ENCODE results near the gene CXCR6.
A peak's percentile ranks its signal among the peaks of the same experiment; 100 is the strongest.

The CXCR6 gene

GRCh38 chr3:45922950-45923590, 20.2 kb upstream of the CXCR6 start:
- DNase-seq = no peak

GRCh38 chr3:45923755-45924154, 19.5 kb upstream of the CXCR6 start:
- DNase-seq = no peak

- no peak for DNase-seq
Measured at GRCh38 chr3:45927881-45928280, 15.4 kb upstream of the CXCR6 start.

GRCh38 chr3:45929042-45929679, 14.1 kb upstream of the CXCR6 start:
- DNase-seq = peak; percentile 36

GRCh38 chr3:45931496-45931895, 11.8 kb upstream of the CXCR6 start:
- no peak for DNase-seq

GRCh38 chr3:45932112-45932511, 11.2 kb upstream of the CXCR6 start:
- DNase-seq = no peak

GRCh38 chr3:45933591-45933990, 9.7 kb upstream of the CXCR6 start:
- no peak for DNase-seq

- DNase-seq = no peak
Measured at GRCh38 chr3:45936261-45936660, 7.0 kb upstream of the CXCR6 start.

GRCh38 chr3:45937206-45938042, 5.8 kb upstream of the CXCR6 start:
- no peak for DNase-seq

- DNase-seq = no peak
Measured at GRCh38 chr3:45938043-45938435, 5.2 kb upstream of the CXCR6 start.

- DNase-seq = peak; percentile 83
Measured at GRCh38 chr3:45938864-45939263, 4.4 kb upstream of the CXCR6 start.

GRCh38 chr3:45939341-45939771, 3.9 kb upstream of the CXCR6 start:
- no peak for DNase-seq

- DNase-seq = no peak
Measured at GRCh38 chr3:45940004-45940780, 3.1 kb upstream of the CXCR6 start.

GRCh38 chr3:45940781-45941365, 2.4 kb upstream of the CXCR6 start:
- no peak for DNase-seq

GRCh38 chr3:45942051-45942825, 1.0 kb upstream of the CXCR6 start:
- DNase-seq = no peak

- no peak for DNase-seq
Measured at GRCh38 chr3:45944830-45945620, 1.8 kb downstream of the CXCR6 start.

- DNase-seq = no peak
Measured at GRCh38 chr3:45946307-45946706, 3.0 kb downstream of the CXCR6 start.

GRCh38 chr3:45946875-45947274, 3.6 kb downstream of the CXCR6 start:
- no peak for DNase-seq

GRCh38 chr3:45947361-45947760, 4.1 kb downstream of the CXCR6 start:
- no peak for DNase-seq

- DNase-seq = no peak
Measured at GRCh38 chr3:45948311-45948781, 5.1 kb downstream of the CXCR6 start.

- no peak for DNase-seq
Measured at GRCh38 chr3:45948881-45949280, 5.6 kb downstream of the CXCR6 start.

Measured in stimulated activated naive CD4-positive, alpha-beta T cell treated with Interleukin-2 at 50 U/mL for 16 hours (primary cell).